H9 (cell line): ENCODE measurements around the gene HAUS7. TPM values are rescaled to one million over a fixed set of nuclear protein-coding genes. Genes with fewer than 3 reads are reported as not detected.

Experiments used
- DNase-seq: peaks from one replicate; pipeline ENCODE4 v3.0.0-alpha.2; 2017
- H2AFZ ChIP-seq: one replicate; pipeline ENCODE4 v1.6.1; 2013; ENCODE audit warnings: mild to moderate bottlenecking, low read length, control low read depth, moderate library complexity
- H2AK5ac ChIP-seq: 2 replicates; pipeline ENCODE4 v1.6.1; 2013; ENCODE audit warnings: low read length, control low read depth, mixed read lengths; ENCODE audit not compliant: insufficient read length
- H2BK120ac ChIP-seq: one replicate; pipeline ENCODE4 v1.6.1; 2013; ENCODE audit warnings: low read depth, mild to moderate bottlenecking, low read length, control low read depth, inconsistent platforms; ENCODE audit not compliant: poor library complexity, severe bottlenecking
- H2BK12ac ChIP-seq: 2 replicates; pipeline ENCODE4 v1.6.1; 2013; ENCODE audit warnings: low read length, control low read depth, mixed read lengths, low read depth; ENCODE audit not compliant: insufficient read length
- H2BK15ac ChIP-seq: 2 replicates; pipeline ENCODE4 v1.6.1; 2013; ENCODE audit warnings: low read depth, low read length, control low read depth
- H2BK20ac ChIP-seq: one replicate; pipeline ENCODE4 v1.6.1; 2013; ENCODE audit warnings: low read depth, mild to moderate bottlenecking, low read length, control low read depth, inconsistent platforms; ENCODE audit not compliant: poor library complexity, severe bottlenecking
- H2BK5ac ChIP-seq: 2 replicates; pipeline ENCODE4 v1.6.1; 2013; ENCODE audit warnings: low read length, control low read depth, mixed read lengths; ENCODE audit not compliant: insufficient read length
- H3K14ac ChIP-seq: 2 replicates; pipeline ENCODE4 v1.6.1; 2013; ENCODE audit warnings: low read length, control low read depth; ENCODE audit not compliant: insufficient read depth
- H3K18ac ChIP-seq: 2 replicates; pipeline ENCODE4 v1.6.1; 2013; ENCODE audit warnings: low read depth, mild to moderate bottlenecking, mixed read lengths, low read length, control low read depth; ENCODE audit not compliant: insufficient read length
- H3K23ac ChIP-seq: 2 replicates; pipeline ENCODE4 v1.6.1; 2013; ENCODE audit warnings: low read length, control low read depth, mixed read lengths, low read depth; ENCODE audit not compliant: insufficient read length
- H3K23me2 ChIP-seq: 2 replicates; pipeline ENCODE4 v1.6.1; 2013; ENCODE audit warnings: low read depth, mild to moderate bottlenecking, mixed read lengths, low read length, control low read depth; ENCODE audit not compliant: insufficient read length, poor library complexity, severe bottlenecking
- H3K27ac ChIP-seq: 2 replicates; pipeline ENCODE4 v1.5.1; 2013; ENCODE audit warnings: low read length, control low read depth, mixed read lengths, low read depth; ENCODE audit not compliant: insufficient read length
- H3K27me3 ChIP-seq: 2 replicates; pipeline ENCODE4 v1.6.1; 2013; ENCODE audit warnings: low read length, control low read depth, inconsistent platforms; ENCODE audit not compliant: insufficient read depth
- H3K4ac ChIP-seq: 2 replicates; pipeline ENCODE4 v1.6.1; 2013; ENCODE audit warnings: low read depth, mild to moderate bottlenecking, control low read depth, inconsistent platforms, low read length, moderate library complexity
- H3K4me1 ChIP-seq: 2 replicates; pipeline ENCODE4 v1.6.1; 2013; ENCODE audit warnings: low read length, control low read depth, inconsistent platforms; ENCODE audit not compliant: insufficient read depth
- H3K4me2 ChIP-seq: 2 replicates; pipeline ENCODE4 v1.6.1; 2013; ENCODE audit warnings: low read length, control low read depth, mixed read lengths; ENCODE audit not compliant: insufficient read length, insufficient read depth
- H3K56ac ChIP-seq: 2 replicates; pipeline ENCODE4 v1.6.1; 2013; ENCODE audit warnings: low read depth, mild to moderate bottlenecking, mixed read lengths, low read length, control low read depth; ENCODE audit not compliant: insufficient read length
- H3K79me1 ChIP-seq: 2 replicates; pipeline ENCODE4 v1.6.1; 2013; ENCODE audit warnings: low read depth, mild to moderate bottlenecking, moderate library complexity, low read length, control low read depth, inconsistent platforms; ENCODE audit not compliant: insufficient read depth, poor library complexity, severe bottlenecking
- H3K79me2 ChIP-seq: 2 replicates; pipeline ENCODE4 v1.6.1; 2013; ENCODE audit warnings: low read length, control low read depth, inconsistent platforms; ENCODE audit not compliant: insufficient read depth
- H3K9ac ChIP-seq: 2 replicates; pipeline ENCODE4 v1.6.1; 2013; ENCODE audit warnings: low read length, control low read depth, mixed read lengths; ENCODE audit not compliant: insufficient read length; ENCODE audit errors: extremely low read depth
- H3K9me3 ChIP-seq: one replicate; pipeline ENCODE4 v1.6.1; 2013; ENCODE audit warnings: low read depth, low read length, inconsistent platforms; ENCODE audit not compliant: control insufficient read depth
- H3T11ph ChIP-seq: one replicate; pipeline ENCODE4 v1.6.1; 2013; ENCODE audit warnings: mild to moderate bottlenecking, low read length, control low read depth, inconsistent platforms
- H4K20me1 ChIP-seq: one replicate; pipeline ENCODE4 v1.6.1; 2013; ENCODE audit not compliant: control insufficient read depth, insufficient read length, insufficient read depth
- H4K5ac ChIP-seq: 2 replicates; pipeline ENCODE4 v1.6.1; 2013; ENCODE audit warnings: low read depth, mild to moderate bottlenecking, mixed read lengths, low read length, control low read depth; ENCODE audit not compliant: insufficient read length
- H4K8ac ChIP-seq: replicated peaks from 2 replicates; pipeline ENCODE4 v1.6.1; 2013; ENCODE audit warnings: low read length, control low read depth, mixed read lengths, low read depth; ENCODE audit not compliant: insufficient read length
- H4K91ac ChIP-seq: 2 replicates; pipeline ENCODE4 v1.6.1; 2013; ENCODE audit warnings: low read depth, mild to moderate bottlenecking, moderate library complexity, mixed read lengths, low read length, control low read depth; ENCODE audit not compliant: insufficient read length
- H3K27ac Mint-ChIP-seq, 3 experiments: 2 replicates in 2 of 3; 3 replicates in 1 of 3; pipeline ENCODE4 v1.8.0; 2020 to 2021; ENCODE audit warnings: mixed read lengths in 3 of 3, mild to moderate bottlenecking in 1 of 3, moderate library complexity in 1 of 3
- H3K27me3 Mint-ChIP-seq: 2 replicates; pipeline ENCODE4 v1.8.0; 2021; ENCODE audit warnings: low read depth, mild to moderate bottlenecking, moderate library complexity, mixed read lengths
- H3K36me3 Mint-ChIP-seq, 3 experiments: 2 replicates in 2 of 3; 3 replicates in 1 of 3; pipeline ENCODE4 v1.8.0; 2020 to 2021; ENCODE audit warnings: low read depth in 3 of 3, mixed read lengths in 3 of 3; ENCODE audit not compliant: insufficient read depth in 1 of 3
- H3K4me1 Mint-ChIP-seq, 2 experiments: 2 replicates each; pipeline ENCODE4 v1.8.0; 2020; ENCODE audit warnings: mixed read lengths in 2 of 2
- H3K4me3 Mint-ChIP-seq, 2 experiments: 2 replicates in 1 of 2; 3 replicates in 1 of 2; pipeline ENCODE4 v1.8.0; 2020 to 2021; ENCODE audit warnings: mild to moderate bottlenecking in 2 of 2, mixed read lengths in 2 of 2, moderate library complexity in 1 of 2
- H3K9me3 Mint-ChIP-seq, 2 experiments: 2 replicates in 1 of 2; 3 replicates in 1 of 2; pipeline ENCODE4 v1.8.0; 2020; ENCODE audit warnings: mild to moderate bottlenecking in 2 of 2, mixed read lengths in 2 of 2, moderate library complexity in 1 of 2
- WGBS: extraction: QIAGEN DNeasy Blood & Tissue Kit; methylation state at CpG from one replicate; pipeline ENCODE4 v1.1.7; 2013; ENCODE audit warnings: missing lambda C conversion rate, low lambda C conversion rate, mixed read lengths; ENCODE audit not compliant: insufficient read length; ENCODE audit errors: extremely low coverage; 5-methylcytosine and 5-hydroxymethylcytosine counted together
- total RNA-seq: library from RNA; stranded (reverse); gene quantifications from 2 replicates; pipeline ENCODE4 v1.2.1, GENCODE V29; 2021
- TF ChIP-seq, protein P1 (sequence below): fragments of 200-600 bp; sonication (generic); conservative IDR thresholded peaks from 3 replicates; pipeline ENCODE4 v1.8.0; 2021; ENCODE audit warnings: antibody characterized with exemption, mild to moderate bottlenecking

The HAUS7 gene
- total RNA-seq, 1 experiment from 2014 or later: 45.3 TPM

DNA sequence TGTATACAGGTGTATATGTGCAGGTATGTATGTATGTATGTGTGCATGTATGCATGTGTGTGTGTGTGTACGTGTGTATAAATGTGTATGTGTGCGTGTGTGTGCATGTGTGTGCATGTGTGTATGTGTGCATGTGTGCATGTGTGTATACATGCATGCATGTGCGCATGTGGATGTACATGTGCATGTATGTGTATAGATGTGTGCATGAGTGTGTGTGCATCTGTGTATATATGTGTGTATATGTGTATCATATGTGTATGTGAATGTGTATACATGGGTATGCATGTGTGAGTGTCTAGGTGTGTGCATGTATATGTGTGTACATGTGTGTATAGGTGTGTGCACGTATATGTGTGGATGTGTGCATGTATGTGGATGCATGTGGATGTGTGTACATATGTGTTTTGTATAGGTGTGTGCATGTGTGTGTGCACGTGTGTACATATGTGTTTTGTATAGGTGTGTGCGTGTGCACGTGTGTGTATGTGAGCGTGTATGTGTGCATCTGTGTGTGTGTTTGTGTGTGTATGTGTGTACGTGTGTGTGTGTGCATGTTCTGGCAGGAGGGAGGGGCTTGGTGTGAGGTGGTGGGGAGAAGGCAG is 30.4 kb upstream of the HAUS7 start:
- Histone ChIP-seq H3K4me2 (no peak overlapping the region), H4K20me1 (no peaks in the 10 kb centered on the region), H3K23me2 (no peaks in the 10 kb centered on the region), H2BK5ac (no peak overlapping the region), H2AK5ac (no peak overlapping the region), H4K8ac (no peak overlapping the region), H2BK20ac (no peak overlapping the region), H3K27me3 (no peaks in the 10 kb centered on the region), H2BK12ac (no peak overlapping the region), H3K9me3 (peaks cover 25% of the 10 kb centered on the region), H4K91ac (no peak overlapping the region), H3K27ac (no peak overlapping the region), H2BK120ac (no peak overlapping the region), H3K4me1 (no peaks in the 10 kb centered on the region), H2AFZ (no peak overlapping the region), H3K23ac (no peak overlapping the region), H3K9ac (no peak overlapping the region), H3K14ac (no peak overlapping the region), H3K79me1 (no peaks in the 10 kb centered on the region), H2BK15ac (no peak overlapping the region), H3K18ac (no peak overlapping the region), H3K79me2 (no peaks in the 10 kb centered on the region), H3K56ac (no peak overlapping the region), H3K4ac (no peak overlapping the region), H3T11ph (no peak overlapping the region), H4K5ac (no peak overlapping the region)
- WGBS: no CpG with 5 or more reads among the region's 9 CpGs
- TF ChIP-seq, protein P1, sequence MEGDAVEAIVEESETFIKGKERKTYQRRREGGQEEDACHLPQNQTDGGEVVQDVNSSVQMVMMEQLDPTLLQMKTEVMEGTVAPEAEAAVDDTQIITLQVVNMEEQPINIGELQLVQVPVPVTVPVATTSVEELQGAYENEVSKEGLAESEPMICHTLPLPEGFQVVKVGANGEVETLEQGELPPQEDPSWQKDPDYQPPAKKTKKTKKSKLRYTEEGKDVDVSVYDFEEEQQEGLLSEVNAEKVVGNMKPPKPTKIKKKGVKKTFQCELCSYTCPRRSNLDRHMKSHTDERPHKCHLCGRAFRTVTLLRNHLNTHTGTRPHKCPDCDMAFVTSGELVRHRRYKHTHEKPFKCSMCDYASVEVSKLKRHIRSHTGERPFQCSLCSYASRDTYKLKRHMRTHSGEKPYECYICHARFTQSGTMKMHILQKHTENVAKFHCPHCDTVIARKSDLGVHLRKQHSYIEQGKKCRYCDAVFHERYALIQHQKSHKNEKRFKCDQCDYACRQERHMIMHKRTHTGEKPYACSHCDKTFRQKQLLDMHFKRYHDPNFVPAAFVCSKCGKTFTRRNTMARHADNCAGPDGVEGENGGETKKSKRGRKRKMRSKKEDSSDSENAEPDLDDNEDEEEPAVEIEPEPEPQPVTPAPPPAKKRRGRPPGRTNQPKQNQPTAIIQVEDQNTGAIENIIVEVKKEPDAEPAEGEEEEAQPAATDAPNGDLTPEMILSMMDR: no peak
- peaks cover 2% of the 10 kb centered on the region for H3K27me3 Mint-ChIP-seq
- H3K27ac Mint-ChIP-seq: no peak overlapping the region; a peak in 1 of 7 replicates
- no peaks in the 10 kb centered on the region for H3K4me1 Mint-ChIP-seq
- no peak overlapping the region; a peak in 2 of 5 replicates for H3K4me3 Mint-ChIP-seq
- H3K9me3 Mint-ChIP-seq: peaks cover 43 to 52% of the 10 kb centered on the region in 2 experiments
- peaks cover 6 to 8% (median 8%) of the 10 kb centered on the region in 3 experiments; a peak in 5 of 7 replicates for H3K36me3 Mint-ChIP-seq
- DNase-seq: no peak
